OCI-LY3 (cell line): ENCODE measurements around the gene TSC1.

Experiments used
- H2AFZ ChIP-seq: fragments of 200-600, 300-600 bp; shearing (Covaris generic); 2 replicates; pipeline ENCODE4 v1.6.0; 2014; ENCODE audit warnings: antibody characterized with exemption, low read depth, low read length
- H3K27ac ChIP-seq: fragments of 200-600, 300-600 bp; sonication (generic); 2 replicates; pipeline ENCODE4 v1.5.1; 2014; ENCODE audit warnings: mild to moderate bottlenecking, low read length, moderate library complexity, mixed read lengths
- H3K27me3 ChIP-seq: fragments of 200-600, 300-600 bp; sonication (generic); 2 replicates; pipeline ENCODE4 v1.6.1; 2014; ENCODE audit warnings: low read depth, low read length, mixed read lengths
- H3K36me3 ChIP-seq: fragments of 200-600, 300-600 bp; sonication (generic); replicated peaks from 2 replicates; pipeline ENCODE3; 2014; ENCODE audit warnings: low read depth, low read length, mixed read lengths
- H3K4me1 ChIP-seq: fragments of 300-600, 200-600 bp; sonication (generic); 2 replicates; pipeline ENCODE4 v1.6.1; 2014; ENCODE audit warnings: low read length, mixed read lengths
- H3K4me2 ChIP-seq: fragments of 200-600, 300-600 bp; sonication (generic); 2 replicates; pipeline ENCODE4 v1.6.1; 2014; ENCODE audit warnings: low read length, mixed read lengths
- H3K4me3 ChIP-seq: fragments of 300-600, 200-600 bp; sonication (generic); 2 replicates; pipeline ENCODE4 v1.5.1; 2014; ENCODE audit warnings: antibody characterized with exemption, mild to moderate bottlenecking, low read length, moderate library complexity
- H3K79me2 ChIP-seq: fragments of 300-600, 200-600 bp; shearing (Covaris generic); 2 replicates; pipeline ENCODE4 v1.6.1; 2014; ENCODE audit warnings: mild to moderate bottlenecking, low read length, mixed read lengths
- H3K9ac ChIP-seq: fragments of 300-600, 200-600 bp; shearing (Covaris generic); 2 replicates; pipeline ENCODE4 v1.6.0; 2014; ENCODE audit warnings: mild to moderate bottlenecking, low read length, moderate library complexity
- H3K9me3 ChIP-seq: fragments of 200-600, 300-600 bp; shearing (Covaris generic); 2 replicates; pipeline ENCODE4 v1.6.1; 2014; ENCODE audit warnings: low read length, mixed read lengths; ENCODE audit not compliant: insufficient read depth
- H4K20me1 ChIP-seq: fragments of 200-600, 300-600 bp; sonication (generic); 2 replicates; pipeline ENCODE4 v1.6.1; 2016; ENCODE audit warnings: low read length, mixed read lengths; ENCODE audit not compliant: insufficient read depth
- CTCF ChIP-seq: fragments of 200-600, 300-600 bp; sonication (generic); IDR thresholded peaks from 2 replicates; pipeline ENCODE4 v1.5.1; 2014; ENCODE audit warnings: antibody characterized with exemption, low read length, low read depth
- EZH2phosphoT487 ChIP-seq: fragments of 200-600 bp; shearing (Covaris generic); IDR thresholded peaks from 2 replicates; pipeline ENCODE4 v1.6.1; 2018; ENCODE audit warnings: antibody characterized with exemption, mixed run types, low read depth

The TSC1 gene

DNA sequence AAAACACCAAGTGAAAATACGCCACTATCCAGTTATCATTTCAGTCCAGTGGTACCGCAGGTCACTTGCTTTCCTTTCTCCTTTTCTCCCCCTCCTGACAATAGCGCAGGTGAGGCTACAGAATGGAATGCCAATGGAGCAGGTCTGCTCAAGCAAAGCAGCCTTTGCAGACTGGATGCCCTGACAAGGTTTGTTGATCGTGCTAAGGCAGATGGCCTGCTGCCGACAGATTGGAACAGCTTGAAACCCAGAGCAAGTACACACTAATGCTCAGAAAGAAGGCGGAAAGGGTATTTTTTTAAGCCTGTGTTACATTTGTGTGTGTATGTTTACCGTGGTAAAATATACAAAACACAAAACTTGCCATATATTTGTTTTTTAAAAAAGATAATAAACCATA lies 46.4 kb downstream of the TSC1 start:
- H3K4me3 ChIP-seq = no peak overlapping the region

DNA sequence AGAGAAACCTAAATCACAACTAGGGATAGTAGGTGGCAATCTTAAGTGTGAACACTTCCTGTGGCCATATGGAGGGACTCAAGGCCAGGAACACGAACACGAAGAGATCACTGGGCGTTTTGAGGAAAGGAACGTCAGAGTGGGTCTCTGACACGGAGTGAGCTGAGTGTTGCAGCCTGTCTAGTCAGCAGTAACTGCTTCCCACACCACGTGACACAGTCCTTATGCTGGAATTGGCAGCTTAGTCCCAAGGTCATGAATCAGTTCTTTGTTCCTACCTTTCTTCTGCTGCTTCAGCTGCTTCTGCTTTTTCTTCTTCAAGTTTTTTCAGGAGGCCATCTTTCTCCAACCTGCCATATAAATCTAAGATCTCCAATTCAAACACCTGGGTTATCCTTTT lies 47.5 kb downstream of the TSC1 start:
- Histone ChIP-seq H3K27ac (no peak overlapping the region), H3K9ac (no peak overlapping the region), H4K20me1 (no peaks in the 10 kb centered on the region), H3K36me3 (peaks cover 38% of the 10 kb centered on the region), H3K4me2 (no peak overlapping the region), H3K27me3 (no peaks in the 10 kb centered on the region), H3K4me1 (0 out of 2 replicates have a peak, but pooled peaks cover under 1% of the 10 kb centered on the region), H2AFZ (no peak overlapping the region), H3K9me3 (no peaks in the 10 kb centered on the region), H3K4me3 (no peak overlapping the region), H3K79me2 (no peaks in the 10 kb centered on the region)
- TF ChIP-seq CTCF (no peak), EZH2phosphoT487 (no peak)

More for the DNA sequence above, 46.4 kb downstream of the TSC1 start:
- no peak overlapping the region for H3K9ac ChIP-seq
- H3K9me3 ChIP-seq = no peaks in the 10 kb centered on the region
- no peak overlapping the region for H2AFZ ChIP-seq
- no peak overlapping the region for H3K27ac ChIP-seq
- TF ChIP-seq CTCF = no peak
- TF ChIP-seq EZH2phosphoT487 = no peak
- 0 out of 2 replicates have a peak, but pooled peaks cover 2% of the 10 kb centered on the region for H3K4me1 ChIP-seq
- no peaks in the 10 kb centered on the region for H4K20me1 ChIP-seq
- no peaks in the 10 kb centered on the region for H3K79me2 ChIP-seq
- peaks cover 41% of the 10 kb centered on the region for H3K36me3 ChIP-seq
- H3K27me3 ChIP-seq = no peaks in the 10 kb centered on the region
- H3K4me2 ChIP-seq = no peak overlapping the region

- H4K20me1 ChIP-seq = no peaks in the 10 kb centered on the region
- no peak overlapping the region for H3K4me2 ChIP-seq
- no peak overlapping the region for H3K9ac ChIP-seq
- H3K9me3 ChIP-seq = no peaks in the 10 kb centered on the region
- no peaks in the 10 kb centered on the region for H3K4me1 ChIP-seq
- H3K36me3 ChIP-seq = peaks cover 34% of the 10 kb centered on the region
- H3K4me3 ChIP-seq = no peak overlapping the region
- no peak overlapping the region for H3K27ac ChIP-seq
- no peak overlapping the region for H2AFZ ChIP-seq
- TF ChIP-seq CTCF = no peak
- no peak for TF ChIP-seq EZH2phosphoT487
- H3K79me2 ChIP-seq = no peaks in the 10 kb centered on the region
- H3K27me3 ChIP-seq = no peaks in the 10 kb centered on the region
Observed at GRCh38 chr9:132896264-132896663, 48.2 kb downstream of the TSC1 start.

GRCh38 chr9:132894862-132895835 lies 49.3 kb downstream of the TSC1 start:
- Histone ChIP-seq H3K4me3 (no peak overlapping the region), H3K9ac (no peak overlapping the region), H3K4me2 (no peak overlapping the region), H3K27me3 (no peaks in the 10 kb centered on the region), H3K36me3 (peaks cover 23% of the 10 kb centered on the region), H2AFZ (no peak overlapping the region), H3K4me1 (no peaks in the 10 kb centered on the region), H3K9me3 (no peaks in the 10 kb centered on the region), H3K27ac (no peak overlapping the region), H4K20me1 (no peaks in the 10 kb centered on the region), H3K79me2 (no peaks in the 10 kb centered on the region)
- no peak for TF ChIP-seq EZH2phosphoT487
- TF ChIP-seq CTCF = no peak
